Stimulated activated naive CD8-positive, alpha-beta T cell treated with anti-CD3 and anti-CD28 coated beads, Interleukin-15, Interleukin-2, amounts not matched to agents 100 ng/mL and 50 ng/mL, for 24 hours (primary cell): ENCODE data around the gene IL17REL.
"Not testable (repeated sequence)": the region's sequence is repeated elsewhere in the genome, so short reads cannot be mapped to it uniquely, and the experiment has no call there.

ENCODE experiments used
- H3K27ac Mint-ChIP-seq: one replicate; pipeline ENCODE4 v1.8.0; 2021; ENCODE audit warnings: mild to moderate bottlenecking, mixed read lengths
- H3K27me3 Mint-ChIP-seq: one replicate; pipeline ENCODE4 v1.8.0; 2021; ENCODE audit warnings: mixed read lengths
- H3K36me3 Mint-ChIP-seq: one replicate; pipeline ENCODE4 v1.8.0; 2021; ENCODE audit warnings: low read depth, mixed read lengths
- H3K4me1 Mint-ChIP-seq: one replicate; pipeline ENCODE4 v1.8.0; 2021; ENCODE audit warnings: low read depth, mixed read lengths
- H3K4me3 Mint-ChIP-seq: one replicate; pipeline ENCODE4 v1.8.0; 2021; ENCODE audit warnings: mild to moderate bottlenecking, mixed read lengths
- H3K9me3 Mint-ChIP-seq: one replicate; pipeline ENCODE4 v1.8.0; 2021; ENCODE audit warnings: mixed read lengths

IL17REL gene

GRCh38 chr22:49996119-49996517 is 16.4 kb downstream of the IL17REL start:
- H3K9me3 Mint-ChIP-seq = peaks cover 3% of the 10 kb centered on the region
- H3K4me3 Mint-ChIP-seq = no peak overlapping the region
- H3K27ac Mint-ChIP-seq = no peak overlapping the region
- no peaks in the 10 kb centered on the region for H3K27me3 Mint-ChIP-seq
- peaks cover under 1% of the 10 kb centered on the region for H3K36me3 Mint-ChIP-seq
- peaks cover 10% of the 10 kb centered on the region for H3K4me1 Mint-ChIP-seq

DNA sequence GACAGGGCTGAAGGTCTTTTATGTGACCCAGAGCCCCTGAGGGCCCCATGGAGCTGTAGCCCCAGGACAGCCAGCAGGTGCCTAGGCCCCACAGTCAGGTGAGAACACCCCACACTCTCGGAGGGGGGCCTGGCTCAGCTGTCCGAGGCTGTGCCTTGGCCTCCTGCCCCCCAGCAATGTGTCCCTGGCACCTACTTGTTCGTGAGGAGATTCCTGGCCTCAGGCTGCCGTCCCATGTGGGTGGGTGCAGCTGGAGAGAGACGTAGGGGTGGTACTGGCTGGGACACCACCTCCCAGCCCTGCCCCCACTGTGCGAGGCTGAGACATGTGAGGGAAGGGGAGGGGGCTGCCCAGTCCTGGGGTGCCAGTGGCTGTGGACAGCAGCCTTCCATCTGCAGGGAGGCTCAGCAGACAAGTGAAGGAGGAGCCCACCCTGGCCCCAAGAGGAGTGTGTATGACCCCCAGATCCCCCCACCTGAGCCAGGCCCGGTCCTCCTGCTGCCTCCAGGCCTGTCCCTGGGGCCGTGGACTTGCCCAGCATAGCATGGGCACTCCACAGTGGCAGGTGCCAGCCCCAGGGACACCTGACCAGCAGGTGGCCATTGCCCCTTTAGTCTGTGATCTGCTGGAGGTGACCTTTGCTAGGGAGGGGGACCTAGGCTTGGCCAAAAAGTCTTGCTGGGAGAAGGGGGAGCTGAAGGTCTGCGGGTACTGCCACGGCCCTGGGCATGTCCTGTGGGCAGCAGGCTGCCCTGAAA is 17.0 kb downstream of the IL17REL start:
- H3K4me1 Mint-ChIP-seq = peaks cover 10% of the 10 kb centered on the region
- H3K9me3 Mint-ChIP-seq = peaks cover 7% of the 10 kb centered on the region
- peaks cover 5% of the 10 kb centered on the region for H3K36me3 Mint-ChIP-seq
- no peak overlapping the region for H3K27ac Mint-ChIP-seq
- no peak overlapping the region for H3K4me3 Mint-ChIP-seq
- H3K27me3 Mint-ChIP-seq = no peaks in the 10 kb centered on the region

DNA sequence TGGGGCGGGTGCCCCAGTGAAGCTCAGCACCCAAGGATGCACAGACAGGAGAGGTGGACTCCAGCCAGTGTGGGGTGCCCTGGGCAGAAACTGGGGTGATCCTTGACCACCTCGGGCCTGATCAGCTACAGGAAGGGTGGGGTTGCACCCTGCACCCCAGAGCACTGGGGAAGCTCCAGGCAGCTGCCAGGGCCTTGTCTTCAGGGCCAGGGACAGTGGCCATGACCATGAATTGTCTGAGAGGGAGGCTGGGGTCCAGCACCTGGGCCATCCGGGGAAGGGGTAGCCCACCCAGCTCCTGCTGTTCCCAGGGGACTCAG is 17.6 kb downstream of the IL17REL start:
- Mint-ChIP-seq H3K27me3 (no peaks in the 10 kb centered on the region), H3K9me3 (peaks cover 7% of the 10 kb centered on the region), H3K4me3 (no peak overlapping the region), H3K27ac (no peak overlapping the region), H3K36me3 (peaks cover 5% of the 10 kb centered on the region), H3K4me1 (peaks cover 10% of the 10 kb centered on the region)

DNA sequence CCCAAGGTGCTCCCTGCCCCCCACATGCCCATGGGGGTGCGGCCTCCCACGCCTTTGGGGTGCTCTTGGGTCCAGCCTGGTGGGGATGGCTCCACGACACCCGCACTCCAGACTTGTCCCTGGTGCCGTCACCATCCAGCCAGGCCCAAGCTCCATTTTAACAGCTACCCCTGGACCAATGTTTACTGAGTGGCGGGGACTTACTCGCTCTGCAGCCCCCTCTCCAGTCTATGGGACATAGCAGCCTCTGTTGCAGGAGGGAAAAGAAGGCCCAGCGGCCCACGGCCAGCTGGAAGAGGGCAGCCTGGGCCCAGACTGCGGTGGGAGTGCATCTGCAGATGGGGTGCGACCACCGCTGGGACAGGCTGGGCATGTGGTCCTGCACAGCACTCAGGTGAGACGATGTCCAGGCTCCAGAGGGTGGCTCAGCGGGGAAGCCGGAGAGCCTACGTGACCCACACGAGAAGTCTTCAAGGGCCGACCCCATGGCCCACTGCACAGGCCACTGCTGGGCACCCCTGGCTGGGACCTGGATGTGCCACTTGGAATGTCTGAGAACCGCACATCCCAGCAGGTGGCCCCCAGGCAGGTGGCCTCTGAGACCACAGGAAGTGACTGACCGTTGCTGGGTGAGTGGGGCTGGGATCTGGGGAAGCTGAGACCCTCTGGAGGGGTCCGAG is 18.1 kb downstream of the IL17REL start:
- Mint-ChIP-seq H3K4me3 (no peak overlapping the region), H3K36me3 (peaks cover 5% of the 10 kb centered on the region), H3K27me3 (no peaks in the 10 kb centered on the region), H3K4me1 (peaks cover 10% of the 10 kb centered on the region), H3K27ac (no peak overlapping the region), H3K9me3 (peaks cover 7% of the 10 kb centered on the region)

DNA sequence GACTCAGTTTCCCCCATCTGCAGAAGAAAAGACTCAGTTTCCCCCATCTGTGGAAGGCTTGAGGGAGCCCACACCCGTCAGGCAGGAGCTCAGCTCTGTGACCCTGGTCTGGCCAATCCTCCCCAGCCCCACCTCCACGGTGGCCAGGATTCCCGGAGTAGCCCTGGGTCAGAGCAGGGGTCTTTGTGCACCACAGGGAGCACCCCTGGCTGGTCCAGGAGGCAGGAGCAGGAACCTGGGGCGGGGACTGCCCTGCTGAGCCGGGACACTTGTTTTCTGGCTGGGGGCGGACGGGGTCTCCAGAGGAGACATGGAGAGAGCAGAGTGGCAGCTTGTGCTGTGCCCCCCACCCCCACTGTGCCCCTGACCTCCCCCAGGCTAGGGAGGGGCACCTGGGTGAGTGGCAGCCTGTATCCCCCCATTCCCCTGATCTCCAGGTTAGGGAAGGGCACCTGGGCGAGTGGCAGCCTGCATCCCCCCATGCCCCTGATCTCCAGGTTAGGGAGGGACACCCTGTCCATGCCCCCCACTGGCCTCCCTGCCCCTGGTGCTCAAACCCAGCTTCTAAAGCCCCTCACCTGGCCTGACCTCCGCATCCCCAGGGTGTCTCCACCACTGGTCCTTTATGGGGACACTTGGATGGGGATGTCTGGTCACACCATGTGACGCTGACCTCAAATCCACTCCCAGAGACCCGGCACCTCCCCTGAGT is 18.8 kb downstream of the IL17REL start:
- no peaks in the 10 kb centered on the region for H3K27me3 Mint-ChIP-seq
- peaks cover 10% of the 10 kb centered on the region for H3K4me1 Mint-ChIP-seq
- H3K9me3 Mint-ChIP-seq = peaks cover 7% of the 10 kb centered on the region
- H3K27ac Mint-ChIP-seq = no peak overlapping the region
- H3K4me3 Mint-ChIP-seq = no peak overlapping the region
- peaks cover 5% of the 10 kb centered on the region for H3K36me3 Mint-ChIP-seq

- Mint-ChIP-seq H3K27me3 (no peaks in the 10 kb centered on the region), H3K36me3 (peaks cover 5% of the 10 kb centered on the region), H3K27ac (peak overlapping the region; percentile 65), H3K4me1 (peaks cover 10% of the 10 kb centered on the region), H3K4me3 (no peak overlapping the region), H3K9me3 (peaks cover 7% of the 10 kb centered on the region)
These were observed 19.5 kb downstream of the IL17REL start for GRCh38 chr22:49992921-49993648.

DNA sequence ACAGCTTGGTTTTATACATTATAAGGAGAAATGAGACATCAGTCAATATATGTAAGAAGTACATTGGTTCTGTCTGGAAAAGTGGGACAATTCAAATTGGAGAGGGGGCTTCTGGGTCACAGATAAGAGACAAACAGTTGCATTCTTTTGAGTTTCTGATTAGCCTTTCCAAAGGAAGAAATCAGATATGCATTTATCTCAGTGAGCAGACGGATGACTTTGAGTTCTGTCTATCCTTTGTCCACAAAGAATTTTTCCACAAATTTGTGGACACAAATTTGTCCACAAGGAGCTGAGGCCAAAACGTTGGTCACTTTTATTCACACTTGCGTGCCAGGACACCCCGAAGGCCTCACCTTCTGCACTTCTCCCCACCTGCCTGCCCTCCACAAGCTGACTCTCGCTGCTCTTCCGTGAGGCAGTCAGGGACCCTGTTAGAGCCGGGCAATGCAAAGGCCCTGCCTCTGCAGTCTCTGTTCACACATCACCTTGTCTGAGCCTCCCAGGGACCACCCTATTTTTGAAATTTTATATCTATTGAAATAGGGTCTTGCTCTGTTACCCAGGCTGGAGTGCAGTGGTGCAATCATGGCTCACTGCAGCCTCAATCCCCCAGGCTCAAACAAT is 20.5 kb downstream of the IL17REL start:
- Mint-ChIP-seq H3K27ac (no peak overlapping the region), H3K4me1 (peaks cover 10% of the 10 kb centered on the region), H3K9me3 (peaks cover 11% of the 10 kb centered on the region), H3K27me3 (peaks cover 4% of the 10 kb centered on the region), H3K36me3 (peaks cover 5% of the 10 kb centered on the region), H3K4me3 (no peak overlapping the region)

DNA sequence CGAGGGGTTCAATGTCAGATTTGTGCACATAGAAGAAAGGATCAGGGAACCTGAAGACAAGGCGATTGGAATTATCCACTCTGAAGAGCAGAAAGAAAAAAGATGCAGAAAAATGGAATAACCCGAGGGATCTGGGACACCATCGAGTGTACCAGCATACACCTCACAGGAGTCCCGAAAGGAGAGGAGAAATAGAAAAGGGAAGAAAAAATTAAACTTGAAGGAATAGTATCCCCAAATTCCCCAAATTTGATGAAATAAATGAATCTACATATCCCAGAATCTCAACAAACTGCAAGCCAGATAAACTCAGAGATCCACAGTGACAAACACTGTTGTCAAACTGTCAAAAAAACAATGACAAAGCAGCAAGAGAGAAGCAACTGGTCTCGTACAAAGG is 21.4 kb downstream of the IL17REL start:
- H3K4me1 Mint-ChIP-seq = peaks cover 10% of the 10 kb centered on the region

DNA sequence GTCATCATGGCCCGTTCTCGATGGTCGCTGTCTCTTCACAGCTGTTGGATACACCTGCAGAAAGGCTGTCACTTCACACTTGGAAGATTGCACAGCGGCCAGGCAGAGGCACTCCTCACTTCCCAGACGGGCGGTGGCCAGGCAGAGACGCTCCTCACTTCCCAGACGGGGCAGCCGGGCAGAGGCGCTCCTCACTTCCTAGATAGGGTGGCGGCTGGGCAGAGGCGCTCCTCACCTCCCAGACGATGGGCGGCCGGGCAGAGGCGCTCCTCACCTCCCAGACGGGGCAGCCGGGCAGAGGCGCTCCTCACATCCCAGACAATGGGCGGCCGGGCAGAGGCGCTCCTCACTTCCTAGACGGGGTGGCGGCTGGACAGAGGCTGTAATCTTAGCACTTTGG is 22.7 kb downstream of the IL17REL start:
- Mint-ChIP-seq H3K4me1 (peaks cover 10% of the 10 kb centered on the region), H3K9me3 (peaks cover 31% of the 10 kb centered on the region), H3K27me3 (peaks cover 23% of the 10 kb centered on the region)
- H3K27ac Mint-ChIP-seq, H3K36me3 Mint-ChIP-seq, H3K4me3 Mint-ChIP-seq: not testable (repeated sequence)

More for the DNA sequence above, 21.4 kb downstream of the IL17REL start:
- Mint-ChIP-seq H3K27me3 (peaks cover 9% of the 10 kb centered on the region), H3K36me3 (peaks cover 9% of the 10 kb centered on the region), H3K9me3 (peaks cover 18% of the 10 kb centered on the region), H3K4me3 (no peak overlapping the region), H3K27ac (no peak overlapping the region)

- H3K4me1 Mint-ChIP-seq = peaks cover 9% of the 10 kb centered on the region
- peaks cover 30% of the 10 kb centered on the region for H3K9me3 Mint-ChIP-seq
- H3K4me3 Mint-ChIP-seq = no peak overlapping the region
- H3K27ac Mint-ChIP-seq = no peak overlapping the region
- H3K27me3 Mint-ChIP-seq = peaks cover 27% of the 10 kb centered on the region
- H3K36me3 Mint-ChIP-seq = peaks cover 13% of the 10 kb centered on the region
These were observed 26.2 kb downstream of the IL17REL start for GRCh38 chr22:49986325-49986724.

GRCh38 chr22:49983148-49984042 is 29.2 kb downstream of the IL17REL start:
- peaks cover 33% of the 10 kb centered on the region for H3K4me1 Mint-ChIP-seq
- H3K4me3 Mint-ChIP-seq = no peak overlapping the region
- peaks cover 24% of the 10 kb centered on the region for H3K36me3 Mint-ChIP-seq
- peaks cover 27% of the 10 kb centered on the region for H3K27me3 Mint-ChIP-seq
- H3K27ac Mint-ChIP-seq = no peak overlapping the region
- peaks cover 36% of the 10 kb centered on the region for H3K9me3 Mint-ChIP-seq

DNA sequence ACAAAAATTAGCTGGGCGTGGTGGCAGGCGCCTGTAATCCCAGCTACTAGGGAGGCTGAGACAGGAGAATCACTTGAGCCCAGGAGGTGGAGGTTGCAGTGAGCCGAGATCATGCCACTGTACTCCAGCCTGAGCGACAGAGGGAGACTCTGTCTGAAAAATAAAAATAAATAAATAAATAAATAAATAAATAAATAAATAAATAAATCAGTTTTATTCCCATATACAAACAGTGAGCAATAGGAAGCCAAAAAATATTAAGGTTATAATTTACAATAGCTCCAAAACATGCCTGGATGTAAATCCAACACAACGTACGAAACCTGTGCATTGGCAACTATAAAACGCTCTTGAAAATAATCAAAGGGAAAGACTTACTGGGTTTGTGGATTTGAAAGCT is 30.8 kb downstream of the IL17REL start:
- peaks cover 34% of the 10 kb centered on the region for H3K9me3 Mint-ChIP-seq
- H3K36me3 Mint-ChIP-seq = peaks cover 32% of the 10 kb centered on the region
- not testable (repeated sequence) for H3K27ac Mint-ChIP-seq, H3K4me3 Mint-ChIP-seq
- peaks cover 22% of the 10 kb centered on the region for H3K27me3 Mint-ChIP-seq
- peaks cover 40% of the 10 kb centered on the region for H3K4me1 Mint-ChIP-seq

DNA sequence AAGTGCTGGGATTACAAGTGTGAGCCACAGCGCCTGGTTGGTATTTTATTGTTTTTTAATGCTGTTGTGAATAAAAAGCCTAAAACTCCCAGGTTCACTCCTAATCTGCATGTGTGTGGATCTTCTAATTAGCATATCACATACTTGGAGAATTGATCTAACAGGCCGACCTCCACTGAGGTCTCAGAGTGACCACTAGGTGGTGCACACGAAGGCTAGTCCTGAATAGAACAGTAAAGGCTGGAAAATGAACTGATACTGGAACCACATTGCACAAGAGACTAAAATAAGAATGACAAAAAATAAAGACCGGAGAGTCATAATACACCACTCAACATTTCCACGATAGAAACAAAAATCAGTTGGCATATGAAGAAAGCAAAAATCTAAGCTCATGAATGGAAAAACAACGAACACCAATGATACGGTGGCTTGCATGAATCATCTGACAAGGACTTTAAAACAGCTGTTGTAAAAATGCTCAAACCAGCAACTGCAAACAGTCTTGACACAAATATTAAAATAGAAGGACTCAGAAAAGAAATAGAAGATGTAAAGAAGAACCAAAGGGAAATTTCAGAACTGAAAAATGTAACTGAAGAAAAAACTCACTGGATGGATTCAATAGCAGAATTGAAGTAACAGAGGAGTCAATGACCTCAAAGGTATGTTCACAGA is 32.8 kb downstream of the IL17REL start:
- H3K9me3 Mint-ChIP-seq = peaks cover 22% of the 10 kb centered on the region
- peak overlapping the region; percentile 18 for H3K4me3 Mint-ChIP-seq
- peaks cover 56% of the 10 kb centered on the region for H3K4me1 Mint-ChIP-seq
- peaks cover 4% of the 10 kb centered on the region for H3K27me3 Mint-ChIP-seq
- peaks cover 32% of the 10 kb centered on the region for H3K36me3 Mint-ChIP-seq
- peak overlapping the region; percentile 79 for H3K27ac Mint-ChIP-seq
